KMS-11 (cell line): ENCODE data around the gene GSX1.

Experiments used
- H2AFZ ChIP-seq: fragments of 200-600 bp; sonication (generic); 2 replicates; pipeline ENCODE4 v1.6.1; 2016; ENCODE audit warnings: antibody characterized with exemption, mixed run types, low read depth
- H3K27ac ChIP-seq: fragments of 200-600 bp; sonication (generic); 2 replicates; pipeline ENCODE4 v1.6.1; 2016; ENCODE audit warnings: mild to moderate bottlenecking, mixed run types
- H3K27me3 ChIP-seq: fragments of 200-600 bp; sonication (generic); 2 replicates; pipeline ENCODE4 v1.6.1; 2017; ENCODE audit warnings: mild to moderate bottlenecking, low read depth, mixed run types, moderate library complexity; ENCODE audit not compliant: insufficient read depth
- H3K36me3 ChIP-seq: fragments of 200-600 bp; sonication (generic); 2 replicates; pipeline ENCODE4 v1.6.1; 2017; ENCODE audit warnings: mild to moderate bottlenecking, mixed run types; ENCODE audit not compliant: insufficient read depth
- H3K4me1 ChIP-seq: fragments of 200-600 bp; sonication (generic); 2 replicates; pipeline ENCODE4 v1.6.1; 2016; ENCODE audit warnings: mild to moderate bottlenecking, low read depth, mixed run types; ENCODE audit not compliant: poor library complexity, severe bottlenecking
- H3K4me2 ChIP-seq: fragments of 200-600 bp; sonication (generic); 2 replicates; pipeline ENCODE4 v1.7.0; 2016; ENCODE audit warnings: mild to moderate bottlenecking, mixed run types
- H3K4me3 ChIP-seq: fragments of 200-600 bp; sonication (generic); IDR thresholded peaks from 2 replicates; pipeline ENCODE4 v1.6.1; 2017; ENCODE audit warnings: low read depth, low read length, mixed read lengths; ENCODE audit not compliant: insufficient read depth
- H3K79me2 ChIP-seq: fragments of 200-600 bp; sonication (generic); 2 replicates; pipeline ENCODE4 v1.6.1; 2016; ENCODE audit warnings: low read depth, mixed run types; ENCODE audit not compliant: insufficient read depth
- H3K9ac ChIP-seq: fragments of 200-600 bp; sonication (generic); 2 replicates; pipeline ENCODE4 v1.6.1; 2016; ENCODE audit warnings: mild to moderate bottlenecking, mixed run types
- H4K20me1 ChIP-seq: fragments of 200-600 bp; sonication (generic); 2 replicates; pipeline ENCODE4 v1.6.1; 2016; ENCODE audit warnings: mild to moderate bottlenecking, mixed run types; ENCODE audit not compliant: insufficient read depth
- TF ChIP-seq, protein P1 (sequence below): fragments of 200-600 bp; sonication (generic); conservative IDR thresholded peaks from 2 replicates; pipeline ENCODE4 v1.6.1; 2017; ENCODE audit warnings: low read depth, mild to moderate bottlenecking, antibody characterized with exemption, low read length, moderate library complexity, mixed read lengths

GSX1 gene

DNA sequence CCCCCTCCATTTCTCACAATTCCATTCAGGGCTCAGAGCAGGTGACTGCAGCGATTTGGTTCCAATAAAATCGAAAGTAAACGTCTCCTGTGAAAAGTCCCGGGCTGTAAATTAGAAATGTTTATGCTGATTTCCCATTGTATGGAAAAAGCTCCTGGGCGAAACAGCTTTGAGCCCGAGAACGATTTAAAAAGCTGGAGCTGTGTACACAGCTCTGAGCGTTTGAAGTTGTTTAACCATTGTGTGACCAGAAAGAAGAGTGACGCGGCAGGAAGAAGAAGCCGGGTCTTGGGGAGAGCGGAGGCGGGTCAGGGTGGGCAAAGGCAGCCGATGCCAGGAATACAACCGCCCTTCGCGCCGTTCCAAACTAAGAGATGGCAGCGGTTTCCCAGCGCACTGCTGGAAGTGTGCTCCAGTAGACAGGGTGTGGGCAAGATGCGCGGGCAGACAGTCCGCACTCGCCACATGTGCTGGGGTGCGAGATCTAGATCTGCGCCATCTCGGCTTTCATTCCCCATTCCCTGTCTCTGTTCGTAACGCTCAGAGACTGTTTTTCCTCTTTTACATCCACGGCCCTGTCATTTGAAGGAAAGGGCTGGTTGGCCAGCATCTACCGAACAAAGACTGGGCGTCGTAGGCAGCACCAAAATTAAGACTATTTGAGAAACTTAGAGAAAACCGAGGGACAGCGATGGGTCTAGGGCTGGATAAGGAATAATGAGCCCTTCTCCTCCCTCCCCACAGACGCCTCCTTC, 960 bp upstream of the GSX1 start:
- Histone ChIP-seq H3K4me1 (no peaks in the 10 kb centered on the region), H3K36me3 (no peaks in the 10 kb centered on the region), H3K27me3 (no peaks in the 10 kb centered on the region), H3K9ac (no peak overlapping the region), H3K79me2 (no peaks in the 10 kb centered on the region), H3K4me3 (no peak overlapping the region), H2AFZ (no peak overlapping the region), H3K4me2 (no peak overlapping the region), H3K27ac (no peak overlapping the region), H4K20me1 (no peaks in the 10 kb centered on the region)
- TF ChIP-seq, protein P1, sequence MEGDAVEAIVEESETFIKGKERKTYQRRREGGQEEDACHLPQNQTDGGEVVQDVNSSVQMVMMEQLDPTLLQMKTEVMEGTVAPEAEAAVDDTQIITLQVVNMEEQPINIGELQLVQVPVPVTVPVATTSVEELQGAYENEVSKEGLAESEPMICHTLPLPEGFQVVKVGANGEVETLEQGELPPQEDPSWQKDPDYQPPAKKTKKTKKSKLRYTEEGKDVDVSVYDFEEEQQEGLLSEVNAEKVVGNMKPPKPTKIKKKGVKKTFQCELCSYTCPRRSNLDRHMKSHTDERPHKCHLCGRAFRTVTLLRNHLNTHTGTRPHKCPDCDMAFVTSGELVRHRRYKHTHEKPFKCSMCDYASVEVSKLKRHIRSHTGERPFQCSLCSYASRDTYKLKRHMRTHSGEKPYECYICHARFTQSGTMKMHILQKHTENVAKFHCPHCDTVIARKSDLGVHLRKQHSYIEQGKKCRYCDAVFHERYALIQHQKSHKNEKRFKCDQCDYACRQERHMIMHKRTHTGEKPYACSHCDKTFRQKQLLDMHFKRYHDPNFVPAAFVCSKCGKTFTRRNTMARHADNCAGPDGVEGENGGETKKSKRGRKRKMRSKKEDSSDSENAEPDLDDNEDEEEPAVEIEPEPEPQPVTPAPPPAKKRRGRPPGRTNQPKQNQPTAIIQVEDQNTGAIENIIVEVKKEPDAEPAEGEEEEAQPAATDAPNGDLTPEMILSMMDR: no peak

DNA sequence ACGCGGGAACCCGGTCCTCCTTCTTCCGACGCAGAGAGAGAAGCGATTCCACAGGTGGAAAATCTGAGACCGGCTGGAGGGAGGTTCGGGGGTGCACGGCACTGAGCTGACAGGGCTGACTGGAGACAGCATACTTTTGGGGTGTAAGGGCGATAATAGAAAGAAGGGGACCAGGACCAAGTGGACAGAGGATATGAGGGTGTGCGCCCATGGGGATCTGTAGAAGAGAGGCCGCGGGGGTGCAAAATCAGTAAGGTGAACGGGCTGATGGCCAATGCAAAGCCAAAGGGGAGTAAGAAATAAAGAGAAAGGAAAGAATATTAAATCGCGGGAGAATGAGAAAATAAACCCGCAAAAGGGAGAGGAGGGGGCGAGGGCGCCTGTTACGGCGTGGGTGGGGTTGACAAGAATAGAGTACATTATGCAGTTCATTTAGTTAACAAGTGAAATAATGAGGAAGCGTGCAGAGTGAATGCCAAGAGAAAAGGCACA, 336 bp upstream of the GSX1 start:
- H3K4me1 ChIP-seq: no peaks in the 10 kb centered on the region
- H3K36me3 ChIP-seq: no peaks in the 10 kb centered on the region
- H4K20me1 ChIP-seq: no peaks in the 10 kb centered on the region
- H3K27me3 ChIP-seq: no peaks in the 10 kb centered on the region
- H3K79me2 ChIP-seq: no peaks in the 10 kb centered on the region
- no peak overlapping the region for H3K4me3 ChIP-seq
- H3K4me2 ChIP-seq: no peak overlapping the region
- H2AFZ ChIP-seq: no peak overlapping the region
- H3K9ac ChIP-seq: no peak overlapping the region
- TF ChIP-seq, protein P1: no peak
- H3K27ac ChIP-seq: no peak overlapping the region

DNA sequence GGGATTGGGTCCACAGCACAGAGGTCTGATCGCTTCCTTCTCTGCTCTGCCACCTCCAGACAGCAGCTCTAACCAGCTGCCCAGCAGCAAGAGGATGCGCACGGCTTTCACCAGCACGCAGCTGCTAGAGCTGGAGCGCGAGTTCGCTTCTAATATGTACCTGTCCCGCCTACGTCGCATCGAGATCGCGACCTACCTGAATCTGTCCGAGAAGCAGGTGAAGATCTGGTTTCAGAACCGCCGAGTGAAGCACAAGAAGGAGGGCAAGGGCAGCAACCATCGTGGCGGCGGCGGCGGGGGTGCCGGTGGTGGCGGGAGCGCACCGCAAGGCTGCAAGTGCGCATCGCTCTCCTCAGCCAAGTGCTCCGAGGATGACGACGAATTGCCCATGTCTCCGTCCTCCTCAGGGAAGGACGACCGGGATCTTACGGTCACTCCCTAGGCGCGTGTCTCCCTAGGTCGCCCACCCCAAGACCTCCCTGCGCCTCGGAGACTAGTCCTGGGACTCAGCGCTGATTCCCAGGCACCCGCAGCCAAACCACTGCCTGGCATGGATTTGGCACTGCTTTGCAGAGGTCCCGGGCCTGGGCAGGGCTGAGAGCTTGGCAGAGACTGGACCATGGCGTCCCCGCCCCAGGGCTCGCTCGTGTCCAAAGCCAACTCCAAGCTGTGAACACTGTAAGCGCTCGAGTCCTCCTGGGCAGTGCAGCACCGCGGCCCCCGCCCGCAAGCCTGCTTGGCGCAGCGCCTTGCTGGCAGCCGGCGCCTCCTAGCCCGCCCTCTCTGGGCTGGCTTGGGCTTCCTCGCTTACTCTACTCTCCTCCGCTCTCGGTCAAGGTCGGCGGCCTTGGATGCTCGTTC, 1.5 kb downstream of the GSX1 start:
- no peaks in the 10 kb centered on the region for H3K79me2 ChIP-seq
- TF ChIP-seq, protein P1: no peak
- no peak overlapping the region for H3K27ac ChIP-seq
- H3K4me1 ChIP-seq: no peaks in the 10 kb centered on the region
- H2AFZ ChIP-seq: no peak overlapping the region
- no peaks in the 10 kb centered on the region for H4K20me1 ChIP-seq
- no peak overlapping the region for H3K4me3 ChIP-seq
- H3K27me3 ChIP-seq: no peaks in the 10 kb centered on the region
- no peak overlapping the region for H3K9ac ChIP-seq
- no peak overlapping the region for H3K4me2 ChIP-seq
- no peaks in the 10 kb centered on the region for H3K36me3 ChIP-seq

DNA sequence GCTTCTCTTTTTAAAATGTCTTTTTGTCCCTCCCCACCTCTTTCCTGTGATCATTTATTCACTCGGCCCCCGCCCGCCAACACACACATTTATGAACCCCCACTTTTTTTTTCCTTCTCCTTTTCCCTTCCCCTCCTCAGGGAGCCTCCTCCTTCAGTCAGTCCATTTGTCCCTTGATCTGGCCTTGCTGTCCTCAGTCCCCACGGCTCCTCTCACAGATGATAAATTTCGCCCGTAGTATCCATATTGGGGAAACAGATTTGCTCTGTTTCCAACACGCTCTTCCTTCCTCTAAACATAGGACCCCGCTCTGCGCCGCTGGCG, 2.0 kb downstream of the GSX1 start:
- no peak overlapping the region for H3K27ac ChIP-seq
- H3K27me3 ChIP-seq: no peaks in the 10 kb centered on the region
- TF ChIP-seq, protein P1: no peak
- H3K4me2 ChIP-seq: no peak overlapping the region
- H3K36me3 ChIP-seq: no peaks in the 10 kb centered on the region
- H3K4me1 ChIP-seq: no peaks in the 10 kb centered on the region
- no peak overlapping the region for H3K9ac ChIP-seq
- no peak overlapping the region for H3K4me3 ChIP-seq
- H4K20me1 ChIP-seq: no peaks in the 10 kb centered on the region
- H2AFZ ChIP-seq: no peak overlapping the region
- H3K79me2 ChIP-seq: no peaks in the 10 kb centered on the region
